ENCODE results near the gene C19orf47.

Gene C19orf47

GRCh38 chr19:40284501-40285352 lies 63.5 kb downstream of the C19orf47 start, which contains the start of gene AKT2:
Gene AKT2 (minus strand): TSS chr19:40285345. CDS start chr19:40265267, 20,078 bp downstream.
- H3K79me2 ChIP-seq (ENCODE audit: low read length) = peaks cover 53% of the 10 kb centered on the region
- peak; percentile 42 for DNase-seq

GRCh38 chr19:40284251-40284500 lies 64.0 kb downstream of the C19orf47 start:
- Histone ChIP-seq H3K27ac (ENCODE audit: low read length) (peak overlapping the region; percentile 77; the same call in 1 of the 2 replicates), H3K9ac (ENCODE audit: low read length) (peak overlapping the region; percentile 85), H3F3A (ENCODE audit: insufficient read depth, low read length) (peaks cover 4% of the 10 kb centered on the region), H3K9me3 (replicated peaks; ENCODE audit: insufficient read depth, low read length) (no peaks in the 10 kb centered on the region), H3K9me2 (replicated peaks; ENCODE audit: insufficient read depth, low read length) (no peaks in the 10 kb centered on the region), H3K27me3 (replicated peaks; ENCODE audit: insufficient read depth, low read length) (no peaks in the 10 kb centered on the region), H2AFZ (ENCODE audit: low read length) (no peak overlapping the region), H4K20me1 (ENCODE audit: insufficient read depth, low read length) (0 out of 2 replicates have a peak, but pooled peaks cover 1% of the 10 kb centered on the region), H3K4me1 (ENCODE audit: low read length) (0 out of 2 replicates have a peak, but pooled peaks cover 10% of the 10 kb centered on the region), H3K79me2 (ENCODE audit: low read length) (peaks cover 59% of the 10 kb centered on the region), H3K4me2 (ENCODE audit: low read depth, low read length) (peak overlapping the region; percentile 78), H3K4me3 (ENCODE audit: low read length) (peak overlapping the region; percentile 74), H3K36me3 (replicated peaks; ENCODE audit: insufficient read depth, low read length) (no peaks in the 10 kb centered on the region)
- DNase-seq = no peak
- TF ChIP-seq EZH2 (optimal IDR thresholded peaks at IDR 0.05; ENCODE audit: low read depth, low read length) = no peak
- no peak for TF ChIP-seq CTCF (IDR thresholded peaks at IDR 0.05; ENCODE audit: low read length)
- TF ChIP-seq EZH2phosphoT487 (IDR thresholded peaks at IDR 0.05; ENCODE audit: low read length) = no peak

More at GRCh38 chr19:40284501-40285352, 63.5 kb downstream of the C19orf47 start, which contains the start of gene AKT2:
- TF ChIP-seq EZH2phosphoT487 (IDR thresholded peaks at IDR 0.05; ENCODE audit: low read length) (no peak), EZH2 (optimal IDR thresholded peaks at IDR 0.05; ENCODE audit: low read depth, low read length) (no peak), CTCF (IDR thresholded peaks at IDR 0.05; ENCODE audit: low read length) (no peak)
- 0 out of 2 replicates have a peak, but pooled peaks cover 10% of the 10 kb centered on the region for H3K4me1 ChIP-seq (ENCODE audit: low read length)
- H3K9me2 ChIP-seq (replicated peaks; ENCODE audit: insufficient read depth, low read length) = no peaks in the 10 kb centered on the region
- peak within 1 kb of the TSS; percentile 90 for H2AFZ ChIP-seq (ENCODE audit: low read length)
- H3K27ac ChIP-seq (ENCODE audit: low read length) = peak within 1 kb of the TSS; percentile 85
- H3K9ac ChIP-seq (ENCODE audit: low read length) = peak within 1 kb of the TSS; percentile 85
- no peaks in the 10 kb centered on the region for H3K36me3 ChIP-seq (replicated peaks; ENCODE audit: insufficient read depth, low read length)
- H3K9me3 ChIP-seq (replicated peaks; ENCODE audit: insufficient read depth, low read length) = no peaks in the 10 kb centered on the region
- no peaks in the 10 kb centered on the region for H3K27me3 ChIP-seq (replicated peaks; ENCODE audit: insufficient read depth, low read length)
- peak within 1 kb of the TSS; percentile 74 for H3K4me3 ChIP-seq (ENCODE audit: low read length)
- peak within 1 kb of the TSS; percentile 88 for H3K4me2 ChIP-seq (ENCODE audit: low read depth, low read length)
- H3F3A ChIP-seq (ENCODE audit: insufficient read depth, low read length) = peaks cover 4% of the 10 kb centered on the region
- no peaks in the 10 kb centered on the region for H4K20me1 ChIP-seq (ENCODE audit: insufficient read depth, low read length)

- Histone ChIP-seq H3K36me3 (replicated peaks; ENCODE audit: insufficient read depth, low read length) (no peaks in the 10 kb centered on the region), H3K27ac (ENCODE audit: low read length) (no peak overlapping the region; the same call in 1 of the 2 replicates)
- TF ChIP-seq CTCF (IDR thresholded peaks at IDR 0.05; ENCODE audit: low read length) = no peak
- no peak for TF ChIP-seq EZH2 (optimal IDR thresholded peaks at IDR 0.05; ENCODE audit: low read depth, low read length)
- no peak for TF ChIP-seq EZH2phosphoT487 (IDR thresholded peaks at IDR 0.05; ENCODE audit: low read length)
These were observed 64.6 kb downstream of the C19orf47 start for GRCh38 chr19:40283414-40284250.

More at GRCh38 chr19:40283414-40284250, 64.6 kb downstream of the C19orf47 start:
- Histone ChIP-seq H2AFZ (ENCODE audit: low read length) (no peak overlapping the region), H3K9me3 (replicated peaks; ENCODE audit: insufficient read depth, low read length) (no peaks in the 10 kb centered on the region), H3K4me2 (ENCODE audit: low read depth, low read length) (peak overlapping the region; percentile 78), H3K4me1 (ENCODE audit: low read length) (0 out of 2 replicates have a peak, but pooled peaks cover 10% of the 10 kb centered on the region), H3K9me2 (replicated peaks; ENCODE audit: insufficient read depth, low read length) (no peaks in the 10 kb centered on the region), H3K4me3 (ENCODE audit: low read length) (peak overlapping the region; percentile 74), H3F3A (ENCODE audit: insufficient read depth, low read length) (peaks cover 4% of the 10 kb centered on the region), H4K20me1 (ENCODE audit: insufficient read depth, low read length) (0 out of 2 replicates have a peak, but pooled peaks cover 3% of the 10 kb centered on the region), H3K79me2 (ENCODE audit: low read length) (peaks cover 64% of the 10 kb centered on the region), H3K9ac (ENCODE audit: low read length) (peak overlapping the region; percentile 85), H3K27me3 (replicated peaks; ENCODE audit: insufficient read depth, low read length) (no peaks in the 10 kb centered on the region)
- no peak for DNase-seq
